HG03460 (cell line): Measurements from ENCODE around the gene ARL6.
"Not testable (repeated sequence)": the region's sequence is repeated elsewhere in the genome, so short reads cannot be mapped to it uniquely, and the experiment has no call there.

ENCODE experiments used
- ATAC-seq: cut with Tn5 transposase; IDR thresholded peaks from one replicate; pipeline ENCODE4 v1.9.1; 2021; ENCODE audit not compliant: unreplicated experiment

Gene ARL6

DNA sequence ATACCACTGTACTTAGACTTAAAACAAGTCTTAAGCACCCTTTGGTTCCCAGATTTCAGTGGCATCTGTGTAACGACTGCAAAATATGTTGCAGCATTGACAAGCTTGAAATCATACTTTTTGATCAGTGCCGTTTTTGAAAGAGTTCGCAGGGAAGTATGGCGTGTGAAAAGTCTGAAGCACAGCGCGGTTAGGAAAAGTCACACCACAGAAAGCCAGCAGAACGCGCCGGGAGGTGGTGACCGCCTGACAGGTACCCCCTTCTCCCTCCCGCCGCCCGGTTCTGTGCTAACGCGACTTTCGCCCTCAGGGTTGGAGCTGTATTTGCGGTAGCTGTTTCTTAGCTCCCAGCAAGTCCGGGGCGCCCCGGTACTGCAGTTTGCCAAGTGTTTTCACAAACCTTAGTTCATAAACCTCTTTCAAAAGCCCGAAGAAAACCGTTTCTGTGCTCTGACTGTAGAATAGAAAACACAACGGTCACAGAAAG, 56.8 kb downstream of the ARL6 start:
- ATAC-seq: peak; percentile 48

DNA sequence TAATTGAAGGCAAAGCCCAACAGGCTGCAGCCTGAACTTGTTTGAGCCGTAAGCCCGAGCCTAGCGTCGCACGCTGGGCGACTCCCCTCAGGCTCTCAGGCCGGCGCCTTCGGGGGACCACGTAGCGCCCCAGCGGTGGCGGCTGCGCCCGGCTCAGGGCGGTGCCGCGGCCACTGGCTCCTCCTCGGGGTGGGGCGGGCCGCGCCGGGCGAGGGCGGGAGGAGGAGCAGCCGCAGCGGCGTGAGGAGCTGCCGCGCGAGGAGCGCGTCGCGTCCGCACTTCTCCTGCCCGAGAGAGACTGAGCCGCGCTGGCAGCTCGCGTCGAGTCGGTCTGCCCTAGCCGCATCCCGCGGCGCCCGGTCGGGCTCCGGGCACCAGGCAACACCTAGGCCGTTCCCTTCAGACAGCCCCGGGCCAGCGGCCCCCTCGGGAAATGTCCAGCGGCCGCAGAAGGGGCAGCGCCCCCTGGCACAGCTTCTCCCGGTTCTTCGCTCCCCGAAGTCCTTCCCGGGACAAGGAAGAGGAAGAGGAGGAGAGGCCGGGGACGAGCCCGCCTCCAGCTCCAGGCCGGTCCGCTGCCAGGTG, 57.3 kb downstream of the ARL6 start, which contains the start of gene CRYBG3:
TSS of gene CRYBG3 (plus strand) at position 238 of the 585 bp plus-strand sequence. CDS start at position 434, 196 bp downstream.
- peak; percentile 97 for ATAC-seq

- ATAC-seq: peak; percentile 28
Measured at GRCh38 chr3:97822359-97822775, 57.8 kb downstream of the ARL6 start.

GRCh38 chr3:97823046-97824004, 58.8 kb downstream of the ARL6 start:
- no peak for ATAC-seq

- ATAC-seq: no peak
Measured at GRCh38 chr3:97825101-97825500, 60.5 kb downstream of the ARL6 start.

DNA sequence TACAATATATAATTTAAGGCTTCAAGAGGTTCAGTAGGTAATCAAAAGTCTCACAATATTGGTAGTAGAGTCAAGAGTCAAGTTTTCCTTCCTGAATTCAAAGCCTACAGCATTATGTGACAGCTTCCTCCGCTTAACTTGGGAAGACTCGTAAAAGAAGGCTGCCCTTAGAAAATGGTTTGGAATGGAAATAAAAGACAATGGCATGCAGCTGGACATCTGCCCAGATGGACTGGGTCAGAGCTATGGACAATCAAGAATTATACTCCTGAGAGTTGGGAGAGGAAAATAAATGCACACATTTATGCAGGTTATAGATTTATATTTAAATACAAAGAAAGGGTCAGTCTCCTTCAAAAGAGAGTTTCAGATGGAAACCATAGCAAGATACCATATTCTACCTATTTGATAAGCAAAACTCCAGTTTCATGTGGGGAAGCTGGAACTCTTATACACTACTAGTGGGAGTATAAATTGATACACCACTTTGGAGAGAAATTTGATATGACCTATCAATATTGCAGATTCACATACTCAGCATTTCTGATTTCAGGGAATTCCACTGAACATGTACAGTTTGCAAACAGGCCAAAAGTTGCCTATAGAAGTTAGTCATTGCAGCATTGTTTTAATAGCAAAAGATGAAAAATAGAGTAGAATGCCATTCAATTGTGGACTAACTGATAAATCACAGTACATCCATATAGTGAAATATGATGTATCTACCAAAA, 63.3 kb downstream of the ARL6 start:
- no peak for ATAC-seq

- no peak for ATAC-seq
Measured at GRCh38 chr3:97829198-97829597, 64.6 kb downstream of the ARL6 start.

- no peak for ATAC-seq
Measured at GRCh38 chr3:97830638-97831037, 66.1 kb downstream of the ARL6 start.

- ATAC-seq: no peak
Measured at GRCh38 chr3:97831140-97831539, 66.6 kb downstream of the ARL6 start.

DNA sequence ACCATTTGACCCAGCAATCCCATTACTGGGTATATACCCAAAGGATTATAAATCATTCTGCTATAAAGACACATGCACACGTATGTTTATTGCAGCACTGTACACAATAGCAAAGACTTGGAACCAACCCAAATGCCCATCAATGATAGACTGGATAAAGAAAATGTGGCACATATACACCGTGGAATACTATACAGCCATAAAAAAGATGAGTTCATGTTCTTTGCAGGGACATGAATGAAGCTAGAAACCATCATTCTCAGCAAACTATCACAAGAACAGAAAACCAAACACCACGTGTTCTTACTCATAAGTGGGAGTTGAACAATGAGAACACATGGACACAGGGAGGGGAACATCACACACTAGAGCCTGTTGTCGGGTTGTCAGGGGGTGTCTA, 68.6 kb downstream of the ARL6 start:
- ATAC-seq: not testable (repeated sequence)

GRCh38 chr3:97835761-97836160, 71.2 kb downstream of the ARL6 start:
- no peak for ATAC-seq

GRCh38 chr3:97838393-97838792, 73.8 kb downstream of the ARL6 start:
- no peak for ATAC-seq

GRCh38 chr3:97839944-97840343, 75.4 kb downstream of the ARL6 start:
- ATAC-seq: no peak

GRCh38 chr3:97841304-97841703, 76.7 kb downstream of the ARL6 start:
- no peak for ATAC-seq

GRCh38 chr3:97841956-97842355, 77.4 kb downstream of the ARL6 start:
- ATAC-seq: no peak

DNA sequence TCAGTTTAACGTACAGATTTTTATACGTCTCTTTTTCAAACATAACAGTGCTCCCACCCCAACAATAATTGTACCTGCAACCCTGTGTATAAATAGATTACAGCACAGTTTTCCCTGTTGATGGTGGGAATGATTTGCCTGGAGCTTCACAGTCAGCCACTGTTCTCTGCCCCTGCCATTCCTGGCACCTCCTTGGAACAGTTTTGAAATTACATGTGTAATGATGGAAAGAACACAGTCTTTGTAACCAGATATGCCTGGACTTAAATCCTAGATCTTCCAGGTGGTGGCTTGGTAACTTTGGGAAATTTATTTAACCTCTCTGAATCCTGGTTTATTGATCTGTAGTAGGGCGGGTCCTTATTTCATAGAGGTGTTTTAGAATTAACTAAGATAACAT, 84.2 kb downstream of the ARL6 start:
- no peak for ATAC-seq
